HFFc6 (cell line): Measurements from ENCODE around the gene OSR1. TPM values are rescaled to one million over a fixed set of nuclear protein-coding genes. Genes with fewer than 3 reads are reported as not detected.

Experiments
- DNase-seq: peaks from one replicate; pipeline ENCODE4 v3.0.0-alpha.2; 2018
- H3K27ac Mint-ChIP-seq: 2 replicates; pipeline ENCODE4 v1.8.0; 2020; ENCODE audit warnings: mild to moderate bottlenecking, mixed read lengths
- H3K27me3 Mint-ChIP-seq: 2 replicates; pipeline ENCODE4 v1.8.0; 2021; ENCODE audit warnings: mild to moderate bottlenecking, moderate library complexity, mixed read lengths; ENCODE audit not compliant: insufficient read depth
- H3K36me3 Mint-ChIP-seq: 2 replicates; pipeline ENCODE4 v1.8.0; 2021; ENCODE audit warnings: low read depth, mixed read lengths
- H3K4me1 Mint-ChIP-seq: 2 replicates; pipeline ENCODE4 v1.8.0; 2020; ENCODE audit warnings: low read depth, mixed read lengths
- H3K4me3 Mint-ChIP-seq: 2 replicates; pipeline ENCODE4 v1.8.0; 2020; ENCODE audit warnings: mild to moderate bottlenecking, moderate library complexity, mixed read lengths
- H3K9me3 Mint-ChIP-seq: 2 replicates; pipeline ENCODE4 v1.8.0; 2020; ENCODE audit warnings: mild to moderate bottlenecking, mixed read lengths
- CTCF ChIP-seq: fragments of 200-600 bp; sonication (generic); IDR thresholded peaks from 2 replicates; pipeline ENCODE4 v1.5.0; 2021; ENCODE audit warnings: antibody characterized with exemption, mild to moderate bottlenecking
- total RNA-seq, 6 experiments: library from RNA; stranded (reverse); fragmentation: NEBNext Ultra II Directional; extraction: Animal tissue kit (Norgen Biotek cat#: 25700); gene quantifications; 2 replicates in 1 of 6; 3 replicates in 5 of 6; pipeline ENCODE4 v1.2.3, GENCODE V29; 2021

Gene OSR1
- total RNA-seq, 6 experiments from 2014 or later = 5.4 to 11.9 (median 11.1) TPM

- no peak for TF ChIP-seq CTCF
- no peak overlapping the region for H3K4me3 Mint-ChIP-seq
- H3K27ac Mint-ChIP-seq = no peak overlapping the region
- H3K9me3 Mint-ChIP-seq = no peaks in the 10 kb centered on the region
- H3K27me3 Mint-ChIP-seq = peaks cover 22% of the 10 kb centered on the region
- no peak for DNase-seq
- peaks cover 9% of the 10 kb centered on the region; the same call in 1 of the 2 replicates for H3K4me1 Mint-ChIP-seq
- H3K36me3 Mint-ChIP-seq = no peaks in the 10 kb centered on the region
These were observed 8.9 kb upstream of the OSR1 start for GRCh38 chr2:19367326-19367725.

GRCh38 chr2:19365126-19365525, 6.7 kb upstream of the OSR1 start:
- DNase-seq = no peak
- TF ChIP-seq CTCF = no peak
- H3K27ac Mint-ChIP-seq = no peak overlapping the region
- peaks cover 15% of the 10 kb centered on the region for H3K4me1 Mint-ChIP-seq
- no peak overlapping the region for H3K4me3 Mint-ChIP-seq
- no peaks in the 10 kb centered on the region for H3K9me3 Mint-ChIP-seq
- H3K36me3 Mint-ChIP-seq = no peaks in the 10 kb centered on the region
- H3K27me3 Mint-ChIP-seq = peaks cover 15% of the 10 kb centered on the region

GRCh38 chr2:19364014-19364413, 5.6 kb upstream of the OSR1 start:
- no peak overlapping the region for H3K27ac Mint-ChIP-seq
- no peak for TF ChIP-seq CTCF
- no peaks in the 10 kb centered on the region for H3K9me3 Mint-ChIP-seq
- DNase-seq = no peak
- peaks cover 11% of the 10 kb centered on the region for H3K27me3 Mint-ChIP-seq
- H3K36me3 Mint-ChIP-seq = no peaks in the 10 kb centered on the region
- peaks cover 15% of the 10 kb centered on the region for H3K4me1 Mint-ChIP-seq
- peak overlapping the region; percentile 93 for H3K4me3 Mint-ChIP-seq

GRCh38 chr2:19363474-19363778, 5.0 kb upstream of the OSR1 start:
- peak overlapping the region; percentile 63 for H3K27ac Mint-ChIP-seq
- H3K4me3 Mint-ChIP-seq = peak overlapping the region; percentile 93
- H3K4me1 Mint-ChIP-seq = peaks cover 15% of the 10 kb centered on the region
- H3K36me3 Mint-ChIP-seq = no peaks in the 10 kb centered on the region
- no peaks in the 10 kb centered on the region for H3K9me3 Mint-ChIP-seq
- DNase-seq = no peak
- H3K27me3 Mint-ChIP-seq = peaks cover 9% of the 10 kb centered on the region
- TF ChIP-seq CTCF = no peak

- no peaks in the 10 kb centered on the region for H3K36me3 Mint-ChIP-seq
- peak; percentile 85 for DNase-seq
- H3K4me1 Mint-ChIP-seq = peaks cover 15% of the 10 kb centered on the region
- no peaks in the 10 kb centered on the region for H3K9me3 Mint-ChIP-seq
- peak overlapping the region; percentile 93 for H3K4me3 Mint-ChIP-seq
- peak overlapping the region; percentile 75 for H3K27ac Mint-ChIP-seq
- H3K27me3 Mint-ChIP-seq = peaks cover 9% of the 10 kb centered on the region
- TF ChIP-seq CTCF = peak; percentile 97
These were observed 4.5 kb upstream of the OSR1 start for GRCh38 chr2:19362755-19363473.
